ENCODE data around the gene EML4. TPM values are rescaled to one million over a fixed set of nuclear protein-coding genes. Genes with fewer than 3 reads are reported as not detected.

Gene EML4
- total and polyA plus RNA-seq, 2 of the 13 experiments (the other 11 are each of a cell fraction or from before 2014, with no cell fraction given), result 243 to 476 TPM

DNA sequence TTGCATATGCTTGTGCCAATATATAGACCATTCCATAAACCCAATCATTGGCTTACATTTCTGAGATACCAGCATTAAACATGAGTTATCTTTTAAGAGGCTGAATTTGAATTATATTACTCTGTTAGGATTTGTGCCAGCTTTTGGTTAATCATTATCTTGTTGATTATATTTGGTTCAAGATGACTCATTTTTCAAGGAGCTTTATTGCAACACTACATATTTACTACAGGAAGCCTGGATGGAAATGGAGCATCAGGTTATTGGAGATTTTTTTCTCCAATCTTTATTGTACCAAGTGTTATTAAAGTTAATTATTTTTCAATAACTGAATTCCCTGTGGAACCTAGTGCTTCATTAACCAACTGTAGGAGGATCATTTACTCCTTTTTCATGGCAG is 26.4 kb downstream of the EML4 start (continued):
- TF ChIP-seq MLX (CRISPR knock-in tag; IDR thresholded peaks at IDR 0.05), result peak; percentile 63; the same call in 1 of the 2 replicates
- peak; percentile 77; the same call in 1 of the 2 replicates for TF ChIP-seq MED13 (CRISPR knock-in tag; IDR thresholded peaks at IDR 0.05)
- TF ChIP-seq RARA (CRISPR knock-in tag; IDR thresholded peaks at IDR 0.05), result peak; percentile 87
- no peak for TF ChIP-seq ZFP82 (CRISPR knock-in tag; IDR thresholded peaks at IDR 0.05; ENCODE audit: borderline replicate concordance)
- peak; percentile 95 for TF ChIP-seq CEBPG (CRISPR knock-in tag; IDR thresholded peaks at IDR 0.05)
- TF ChIP-seq ELF3 (CRISPR knock-in tag; IDR thresholded peaks at IDR 0.05), result peak; percentile 93
- peak; percentile 60; the same call in 1 of the 2 replicates for TF ChIP-seq ZNF816 (CRISPR knock-in tag; IDR thresholded peaks at IDR 0.05; ENCODE audit: borderline replicate concordance)
- TF ChIP-seq PCBP2 (optimal IDR thresholded peaks at IDR 0.05; ENCODE audit: low read depth, low read length, poor library complexity, severe bottlenecking), result no peak
- no peak for TF ChIP-seq KAT2B (IDR thresholded peaks at IDR 0.05; ENCODE audit: borderline replicate concordance, low read depth, low read length)
- no peak for TF ChIP-seq CSRNP2 (CRISPR knock-in tag; conservative IDR thresholded peaks at IDR 0.05; ENCODE audit: low read depth)
- peak; percentile 99 for TF ChIP-seq NFIC (IDR thresholded peaks at IDR 0.05; ENCODE audit: low read length)
- TF ChIP-seq BRF2 (CRISPR knock-in tag; IDR thresholded peaks at IDR 0.05), result 0 out of 2 replicates have a peak, but pooled peaks have one; percentile 16
- TF ChIP-seq, protein P1, sequence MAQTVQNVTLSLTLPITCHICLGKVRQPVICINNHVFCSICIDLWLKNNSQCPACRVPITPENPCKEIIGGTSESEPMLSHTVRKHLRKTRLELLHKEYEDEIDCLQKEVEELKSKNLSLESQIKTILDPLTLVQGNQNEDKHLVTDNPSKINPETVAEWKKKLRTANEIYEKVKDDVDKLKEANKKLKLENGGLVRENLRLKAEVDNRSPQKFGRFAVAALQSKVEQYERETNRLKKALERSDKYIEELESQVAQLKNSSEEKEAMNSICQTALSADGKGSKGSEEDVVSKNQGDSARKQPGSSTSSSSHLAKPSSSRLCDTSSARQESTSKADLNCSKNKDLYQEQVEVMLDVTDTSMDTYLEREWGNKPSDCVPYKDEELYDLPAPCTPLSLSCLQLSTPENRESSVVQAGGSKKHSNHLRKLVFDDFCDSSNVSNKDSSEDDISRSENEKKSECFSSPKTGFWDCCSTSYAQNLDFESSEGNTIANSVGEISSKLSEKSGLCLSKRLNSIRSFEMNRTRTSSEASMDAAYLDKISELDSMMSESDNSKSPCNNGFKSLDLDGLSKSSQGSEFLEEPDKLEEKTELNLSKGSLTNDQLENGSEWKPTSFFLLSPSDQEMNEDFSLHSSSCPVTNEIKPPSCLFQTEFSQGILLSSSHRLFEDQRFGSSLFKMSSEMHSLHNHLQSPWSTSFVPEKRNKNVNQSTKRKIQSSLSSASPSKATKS (CRISPR knock-in tag; IDR thresholded peaks at IDR 0.05), result peak; percentile 73; the same call in 1 of the 2 replicates
- TF ChIP-seq FOXK1 (CRISPR knock-in tag; IDR thresholded peaks at IDR 0.05; ENCODE audit: borderline replicate concordance, low read depth), result peak; percentile 93
- no peak for TF ChIP-seq ZNF781 (CRISPR knock-in tag; IDR thresholded peaks at IDR 0.05; ENCODE audit: borderline replicate concordance, not compliant biosample characterization)
- no peak for TF ChIP-seq ZNF790 (CRISPR knock-in tag; IDR thresholded peaks at IDR 0.05; ENCODE audit: borderline replicate concordance)
- peak; percentile 65; the same call in 1 of the 2 replicates for TF ChIP-seq ZSCAN29 (CRISPR knock-in tag; conservative IDR thresholded peaks at IDR 0.05)
- TF ChIP-seq, protein P2, sequence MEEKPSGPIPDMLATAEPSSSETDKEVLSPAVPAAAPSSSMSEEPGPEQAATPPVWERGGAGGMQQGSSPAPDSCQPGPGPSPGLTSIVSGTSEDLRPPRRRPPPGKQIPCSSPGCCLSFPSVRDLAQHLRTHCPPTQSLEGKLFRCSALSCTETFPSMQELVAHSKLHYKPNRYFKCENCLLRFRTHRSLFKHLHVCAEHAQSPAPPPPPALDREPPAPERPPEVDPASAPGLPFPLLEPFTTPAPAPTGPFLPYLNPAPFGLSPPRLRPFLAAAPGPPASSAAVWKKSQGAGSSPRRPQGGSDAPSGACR (CRISPR knock-in tag; IDR thresholded peaks at IDR 0.05), result no peak
- no peak for TF ChIP-seq ZFY (CRISPR knock-in tag; IDR thresholded peaks at IDR 0.05)
- peak; percentile 76 for TF ChIP-seq KAT8 (CRISPR knock-in tag; IDR thresholded peaks at IDR 0.05)
- TF ChIP-seq DNMT1 (CRISPR knock-in tag; IDR thresholded peaks at IDR 0.05), result no peak
- peak; percentile 91 for TF ChIP-seq ATF3 (CRISPR knock-in tag; IDR thresholded peaks at IDR 0.05)
- TF ChIP-seq ZNF224 (CRISPR knock-in tag; IDR thresholded peaks at IDR 0.05), result no peak
- TF ChIP-seq ZNF225 (CRISPR knock-in tag; IDR thresholded peaks at IDR 0.05), result no peak
- TF ChIP-seq, protein P3, sequence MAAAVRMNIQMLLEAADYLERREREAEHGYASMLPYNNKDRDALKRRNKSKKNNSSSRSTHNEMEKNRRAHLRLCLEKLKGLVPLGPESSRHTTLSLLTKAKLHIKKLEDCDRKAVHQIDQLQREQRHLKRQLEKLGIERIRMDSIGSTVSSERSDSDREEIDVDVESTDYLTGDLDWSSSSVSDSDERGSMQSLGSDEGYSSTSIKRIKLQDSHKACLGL (CRISPR knock-in tag; IDR thresholded peaks at IDR 0.05), result no peak

Measured in HepG2 (cell line).